Activated naive CD8-positive, alpha-beta T cell treated with anti-CD3 and anti-CD28 coated beads, Interleukin-2, amount 10 ng/mL, durations not matched to agents 7 days and 5 days (primary cell): ENCODE data around the gene ATAD3B. TPM values are rescaled to one million over a fixed set of nuclear protein-coding genes. Genes with fewer than 3 reads are reported as not detected.

Experiments used
- ATAC-seq: fragments of 150-1000 bp; cut with Tn5 transposase; one replicate; pipeline ENCODE4 v1.10.0; 2021; ENCODE audit warnings: low read depth, moderate library complexity
- POLR2A ChIA-PET: fragments of 350-600 bp; sonication (Branson Sonifier 250); formaldehyde crosslinking; loops from one replicate; lab custom pipeline; 2021; ENCODE audit warnings: antibody characterized with exemption; lab: Charles Lee
- DNase-seq: peaks from one replicate; pipeline ENCODE4 v3.0.0; 2021
- H3K27ac Mint-ChIP-seq: one replicate; pipeline ENCODE4 v1.8.0; 2022; ENCODE audit warnings: mild to moderate bottlenecking, mixed read lengths
- H3K27me3 Mint-ChIP-seq: one replicate; pipeline ENCODE4 v1.8.0; 2022; ENCODE audit warnings: mild to moderate bottlenecking, moderate library complexity, mixed read lengths
- H3K36me3 Mint-ChIP-seq: one replicate; pipeline ENCODE4 v1.8.0; 2021; ENCODE audit warnings: mild to moderate bottlenecking, mixed read lengths
- H3K4me1 Mint-ChIP-seq: one replicate; pipeline ENCODE4 v1.8.0; 2021; ENCODE audit warnings: mixed read lengths
- H3K4me3 Mint-ChIP-seq: one replicate; pipeline ENCODE4 v1.8.0; 2022; ENCODE audit warnings: mild to moderate bottlenecking, moderate library complexity, mixed read lengths
- H3K9me3 Mint-ChIP-seq: one replicate; pipeline ENCODE4 v1.8.0; 2021; ENCODE audit warnings: mixed read lengths
- total RNA-seq, 2 experiments: library from RNA; stranded (reverse); gene quantifications; one replicate each; pipeline ENCODE4 v1.2.3, GENCODE V29; 2021

Gene ATAD3B
- total RNA-seq, 2 experiments from 2014 or later: 35.2 to 37.9 TPM

DNA sequence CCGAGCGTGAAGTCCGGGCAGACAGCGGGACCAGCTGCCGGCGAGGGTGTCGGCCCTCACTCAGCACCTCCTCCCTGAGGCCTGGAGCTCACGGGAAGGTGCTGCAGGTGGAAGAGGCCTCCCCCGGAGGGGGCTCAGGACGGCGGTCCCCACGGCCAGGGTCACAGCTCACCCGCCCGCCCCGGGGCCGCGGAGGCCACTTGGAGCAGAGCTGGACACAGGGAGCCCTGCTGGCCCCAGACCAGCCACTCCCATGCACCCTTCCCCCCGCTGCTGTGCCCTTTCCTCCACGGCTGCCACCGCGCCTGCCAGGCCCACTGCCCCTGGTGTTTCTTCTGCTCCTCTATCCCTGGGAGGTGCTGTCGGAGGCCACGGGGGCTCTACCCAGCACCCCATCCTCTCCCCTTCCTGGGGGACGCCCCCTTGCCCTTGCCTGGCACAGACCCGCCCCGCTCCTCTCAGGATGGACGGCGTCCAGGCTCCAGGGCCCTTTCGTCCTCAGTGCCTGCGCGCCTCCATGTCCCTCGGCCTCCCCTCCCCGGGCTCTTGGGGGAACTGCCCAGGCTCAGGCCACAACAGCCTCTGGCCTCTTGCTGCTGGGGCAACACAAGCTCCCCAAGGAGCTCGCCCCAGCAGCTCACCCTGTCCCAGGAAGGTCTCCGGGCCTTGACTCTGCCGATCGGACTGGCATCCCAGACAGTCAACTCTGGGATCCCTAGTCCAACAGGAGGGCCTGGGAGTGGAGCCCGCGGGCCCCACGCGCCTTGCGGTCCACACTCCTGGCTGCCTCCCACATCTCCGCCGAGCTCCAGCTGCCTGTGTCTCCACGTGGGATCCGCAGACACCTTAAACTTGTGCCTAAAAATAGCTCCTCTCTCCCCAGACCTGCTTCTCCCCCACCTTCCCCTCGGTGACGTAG, 64.7 kb downstream of the ATAD3B start:
- Mint-ChIP-seq H3K36me3 (peaks cover 5% of the 10 kb centered on the region), H3K27ac (no peak overlapping the region), H3K9me3 (peaks cover 4% of the 10 kb centered on the region), H3K27me3 (no peaks in the 10 kb centered on the region), H3K4me3 (no peak overlapping the region), H3K4me1 (no peaks in the 10 kb centered on the region)
- ATAC-seq: no peak
- no peak for DNase-seq
- POLR2A ChIA-PET: interaction anchor here (1.1 kb wide), 1 partner anchor 11 kb away, joined by 3 read pairs; no protein-coding TSS in a partner anchor

- H3K27me3 Mint-ChIP-seq: no peaks in the 10 kb centered on the region
- POLR2A ChIA-PET: interaction anchor here (1.1 kb wide), 1 partner anchor 10 kb away, joined by 3 read pairs; no protein-coding TSS in a partner anchor
- DNase-seq: no peak
- ATAC-seq: no peak
- peaks cover 3% of the 10 kb centered on the region for H3K36me3 Mint-ChIP-seq
- peaks cover 1% of the 10 kb centered on the region for H3K9me3 Mint-ChIP-seq
- no peak overlapping the region for H3K27ac Mint-ChIP-seq
- H3K4me1 Mint-ChIP-seq: no peaks in the 10 kb centered on the region
- H3K4me3 Mint-ChIP-seq: no peak overlapping the region
Observed at GRCh38 chr1:1536938-1537546, 65.5 kb downstream of the ATAD3B start.

DNA sequence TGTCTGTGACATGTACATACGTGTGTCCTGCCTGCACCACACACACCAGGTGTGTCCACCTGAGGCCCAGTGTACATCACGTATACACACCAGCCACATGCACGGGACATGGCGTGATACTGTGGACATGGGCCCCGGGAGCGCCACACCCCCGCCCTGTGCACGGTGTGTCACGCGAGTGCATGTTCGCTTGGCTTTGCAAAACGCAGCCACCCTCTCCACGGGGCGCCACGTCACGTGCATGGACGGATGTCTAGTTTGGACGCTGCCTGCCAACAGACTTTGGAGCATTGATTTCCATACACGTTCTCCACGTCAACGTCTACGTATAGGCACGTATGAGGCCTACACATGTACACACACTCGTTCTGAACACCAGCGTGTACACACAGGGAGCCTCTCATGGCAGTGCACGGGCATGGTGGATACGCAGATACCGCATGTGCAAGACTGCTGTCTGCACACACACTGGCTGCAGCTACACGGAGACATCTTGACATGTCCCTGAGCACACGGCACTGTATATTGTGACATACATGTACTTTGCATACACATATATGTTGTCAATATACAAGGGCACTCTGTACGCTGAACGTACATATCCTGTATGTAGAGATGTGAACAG, 66.2 kb downstream of the ATAD3B start:
- H3K27me3 Mint-ChIP-seq: no peaks in the 10 kb centered on the region
- H3K9me3 Mint-ChIP-seq: no peaks in the 10 kb centered on the region
- DNase-seq (no peak), ATAC-seq (no peak)
- POLR2A ChIA-PET: interaction anchor here (1.1 kb wide), 1 partner anchor 9 kb away, joined by 3 read pairs; no protein-coding TSS in a partner anchor
- H3K27ac Mint-ChIP-seq: no peak overlapping the region
- H3K4me3 Mint-ChIP-seq: no peak overlapping the region
- H3K36me3 Mint-ChIP-seq: peaks cover 2% of the 10 kb centered on the region
- no peaks in the 10 kb centered on the region for H3K4me1 Mint-ChIP-seq

- Mint-ChIP-seq H3K4me3 (no peak overlapping the region), H3K36me3 (peaks cover 2% of the 10 kb centered on the region), H3K9me3 (no peaks in the 10 kb centered on the region), H3K4me1 (no peaks in the 10 kb centered on the region), H3K27me3 (no peaks in the 10 kb centered on the region), H3K27ac (no peak overlapping the region)
- no peak for DNase-seq
- ATAC-seq: no peak
- POLR2A ChIA-PET: no interaction called here
Observed at GRCh38 chr1:1538334-1538733, 66.8 kb downstream of the ATAD3B start.

DNA sequence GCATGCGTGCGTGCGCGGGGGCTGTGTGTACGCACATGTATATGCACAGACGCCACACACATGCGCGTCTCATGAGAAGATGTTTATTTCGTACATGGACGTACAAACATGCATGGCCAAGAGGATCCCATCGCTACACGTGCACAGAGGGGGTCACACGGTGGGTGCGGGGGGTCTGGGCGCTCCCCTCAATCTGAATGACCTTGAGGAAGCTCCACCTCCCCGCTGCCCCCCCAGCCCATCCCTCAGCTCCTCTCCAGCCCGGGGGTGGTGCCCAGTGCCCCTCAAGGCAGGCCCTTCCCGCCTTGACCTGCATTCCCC, 67.4 kb downstream of the ATAD3B start:
- H3K4me1 Mint-ChIP-seq: no peaks in the 10 kb centered on the region
- ATAC-seq: no peak
- no peak overlapping the region for H3K4me3 Mint-ChIP-seq
- no peak for DNase-seq
- no peaks in the 10 kb centered on the region for H3K27me3 Mint-ChIP-seq
- H3K36me3 Mint-ChIP-seq: peaks cover 2% of the 10 kb centered on the region
- POLR2A ChIA-PET: interaction anchor here (0.6 kb wide), 1 partner anchor 14 kb away, joined by 5 read pairs; no protein-coding TSS in a partner anchor
- no peaks in the 10 kb centered on the region for H3K9me3 Mint-ChIP-seq
- no peak overlapping the region for H3K27ac Mint-ChIP-seq

GRCh38 chr1:1539310-1540089, 67.9 kb downstream of the ATAD3B start:
- H3K9me3 Mint-ChIP-seq: no peaks in the 10 kb centered on the region
- ATAC-seq: no peak
- no peaks in the 10 kb centered on the region for H3K4me1 Mint-ChIP-seq
- H3K27ac Mint-ChIP-seq: no peak overlapping the region
- H3K36me3 Mint-ChIP-seq: peaks cover 2% of the 10 kb centered on the region
- no peaks in the 10 kb centered on the region for H3K27me3 Mint-ChIP-seq
- POLR2A ChIA-PET: interaction anchor here (0.6 kb wide), 1 partner anchor 13 kb away, joined by 5 read pairs; no protein-coding TSS in a partner anchor
- H3K4me3 Mint-ChIP-seq: peak overlapping the region; percentile 53
- no peak for DNase-seq

- H3K27ac Mint-ChIP-seq: no peak within 1 kb of the TSS
- no peaks in the 10 kb centered on the region for H3K4me1 Mint-ChIP-seq
- H3K27me3 Mint-ChIP-seq: no peaks in the 10 kb centered on the region
- H3K4me3 Mint-ChIP-seq: peak within 1 kb of the TSS; percentile 53
- peaks cover 3% of the 10 kb centered on the region for H3K36me3 Mint-ChIP-seq
- peak; percentile 62 for DNase-seq
- POLR2A ChIA-PET: no interaction called here
- peak; percentile 48 for ATAC-seq
- H3K9me3 Mint-ChIP-seq: no peaks in the 10 kb centered on the region
Observed at GRCh38 chr1:1540090-1540817, 68.7 kb downstream of the ATAD3B start, which contains the start of gene TMEM240. Gene TMEM240 (minus strand): TSS chr1:1540624. CDS start chr1:1540346, 278 bp downstream.

GRCh38 chr1:1540818-1541628, 69.5 kb downstream of the ATAD3B start:
- Mint-ChIP-seq H3K4me3 (no peak overlapping the region), H3K36me3 (peaks cover 3% of the 10 kb centered on the region), H3K9me3 (no peaks in the 10 kb centered on the region), H3K27me3 (no peaks in the 10 kb centered on the region), H3K27ac (no peak overlapping the region), H3K4me1 (no peaks in the 10 kb centered on the region)
- ATAC-seq (no peak), DNase-seq (no peak)
- POLR2A ChIA-PET: no interaction called here

GRCh38 chr1:1541956-1542765, 70.6 kb downstream of the ATAD3B start:
- H3K27me3 Mint-ChIP-seq: no peaks in the 10 kb centered on the region
- ATAC-seq: no peak
- POLR2A ChIA-PET: no interaction called here
- DNase-seq: no peak
- no peaks in the 10 kb centered on the region for H3K9me3 Mint-ChIP-seq
- no peak overlapping the region for H3K27ac Mint-ChIP-seq
- H3K4me1 Mint-ChIP-seq: no peaks in the 10 kb centered on the region
- peaks cover 3% of the 10 kb centered on the region for H3K36me3 Mint-ChIP-seq
- no peak overlapping the region for H3K4me3 Mint-ChIP-seq

GRCh38 chr1:1542766-1543705, 71.5 kb downstream of the ATAD3B start:
- no peak overlapping the region for H3K4me3 Mint-ChIP-seq
- no peaks in the 10 kb centered on the region for H3K9me3 Mint-ChIP-seq

More at GRCh38 chr1:1542766-1543705, 71.5 kb downstream of the ATAD3B start:
- ATAC-seq (no peak), DNase-seq (no peak)
- Mint-ChIP-seq H3K27ac (no peak overlapping the region), H3K36me3 (peaks cover 3% of the 10 kb centered on the region), H3K27me3 (no peaks in the 10 kb centered on the region), H3K4me1 (no peaks in the 10 kb centered on the region)
- POLR2A ChIA-PET: no interaction called here
